Left lung (tissue), 10 donors: Measurements from ENCODE around the gene HIVEP3. TPM values are rescaled to one million over a fixed set of nuclear protein-coding genes. Genes with fewer than 3 reads are reported as not detected.

Experiments
- ATAC-seq: fragments of 200-7000 bp; cut with Tn5 transposase; one replicate; pipeline ENCODE4 v1.9.1; 2020; ENCODE audit warnings: moderate library complexity
- DNase-seq, 4 donors: peaks; one replicate each; pipeline ENCODE4 v3.0.0-alpha.2; 2013 to 2020
- H3K27ac ChIP-seq, 2 donors: fragments of 200-600 bp; sonication (generic) in 1 of 2; one replicate each; pipeline versions ENCODE4 v1.5.0 to v1.8.0; 2020 to 2021
- H3K27me3 ChIP-seq, 2 donors: fragments of 200-600 bp; sonication (generic) in 1 of 2; one replicate each; pipeline versions ENCODE4 v1.5.0 to v1.8.0; 2020 to 2021
- H3K36me3 ChIP-seq, 2 donors: fragments of 200-600 bp; sonication (generic) in 1 of 2; one replicate each; pipeline versions ENCODE4 v1.5.0 to v1.8.0; 2020 to 2021
- H3K4me1 ChIP-seq, 2 donors: fragments of 200-600 bp; one replicate each; pipeline ENCODE4 v1.8.0; 2021
- H3K4me3 ChIP-seq, 2 donors: fragments of 200-600 bp; sonication (generic) in 1 of 2; one replicate each; pipeline versions ENCODE4 v1.5.0 to v1.8.0; 2020 to 2021; ENCODE audit warnings: mild to moderate bottlenecking in 1 of 2
- H3K9me3 ChIP-seq, 2 donors: fragments of 200-600 bp; sonication (generic) in 1 of 2; one replicate each; pipeline versions ENCODE4 v1.5.0 to v1.8.0; 2020 to 2021
- CTCF ChIP-seq, 2 donors: fragments of 200-600 bp; sonication (generic) in 1 of 2; IDR thresholded peaks; one replicate each; pipeline versions ENCODE4 v1.5.0 to v1.8.0; 2021; ENCODE audit warnings: antibody characterized with exemption in 2 of 2
- intact Hi-C, 2 donors: fragments of 100-400 bp; cut with DNase I; formaldehyde crosslinking; loops; one replicate each; pipeline versions ENCODE4 v1.11.2 to v1.14.2; 2022
- polyA plus RNA-seq, 6 donors: library from polyadenylated mRNA; unstranded; fragments of 120-200 nt; gene quantifications; one replicate each; pipeline ENCODE4 v1.2.1, GENCODE V29; 2013; ENCODE audit not compliant: insufficient read length in 6 of 6
- total RNA-seq, 2 donors: library from RNA; stranded (reverse); fragmentation: NEBNext Ultra II Directional; extraction: Animal tissue kit (Norgen Biotek cat#: 25700); gene quantifications; one replicate each; pipeline ENCODE4 v1.2.1, GENCODE V29; 2021
- donor health status: DM: no; HTN: yes; CAD: no.
- donor health status: DM: no; HTN: no; CAD: no.

HIVEP3 gene
- total and polyA plus RNA-seq, 8 donors, result 6.0 to 15.6 (median 7.4) TPM

DNA sequence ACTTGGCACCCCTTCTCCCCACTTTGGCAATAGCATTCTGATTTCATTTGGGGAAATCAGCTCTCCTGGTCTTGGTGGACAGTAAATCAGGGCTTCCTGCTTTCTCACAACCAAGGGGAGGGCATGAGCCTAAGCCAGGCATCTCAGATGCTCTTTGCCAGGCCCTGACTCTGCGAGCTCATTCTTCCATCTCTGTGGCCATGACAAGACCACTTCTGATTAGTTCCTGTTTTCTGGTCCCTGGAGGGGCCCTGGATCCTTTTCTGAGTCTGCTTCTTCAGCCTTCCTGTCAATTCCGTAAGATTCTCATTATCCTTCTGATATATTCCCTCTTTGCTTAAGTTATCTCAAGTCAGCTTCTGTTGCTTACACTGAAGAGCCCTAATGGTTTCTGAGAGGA is 210.4 kb downstream of the HIVEP3 start:
- no peaks in the 10 kb centered on the region for H3K9me3 ChIP-seq
- H3K27me3 ChIP-seq, result no peaks in the 10 kb centered on the region
- H3K36me3 ChIP-seq, result no peaks in the 10 kb centered on the region
- TF ChIP-seq CTCF (IDR thresholded peaks at IDR 0.05), result no peak
- no peak for DNase-seq
- intact Hi-C loops, result no loop called here
- peaks cover 0 to 12% of the 10 kb centered on the region in 2 donors for H3K4me1 ChIP-seq
- H3K4me3 ChIP-seq, result no peak overlapping the region
- ATAC-seq, result no peak
- no peak overlapping the region for H3K27ac ChIP-seq

DNA sequence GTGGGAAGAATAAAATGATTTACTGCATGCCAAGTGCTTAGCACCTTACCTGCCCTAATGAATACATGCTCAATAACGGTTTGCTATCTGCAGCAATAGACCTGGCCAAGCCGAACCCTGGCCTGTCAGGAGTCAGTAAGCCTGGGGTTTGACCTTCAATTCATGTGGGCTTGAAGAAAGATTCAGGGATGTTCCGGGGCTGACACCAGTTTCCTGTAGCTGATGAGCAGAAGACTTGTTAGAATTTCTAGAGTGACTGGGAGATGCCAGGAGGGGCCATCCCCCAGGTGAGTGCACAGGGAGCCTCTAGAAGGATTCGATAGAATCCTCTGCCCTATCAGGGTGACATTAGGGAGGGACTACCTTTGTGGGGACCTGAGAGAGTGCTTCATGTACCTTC is 210.9 kb downstream of the HIVEP3 start:
- no peak for ATAC-seq
- no peaks in the 10 kb centered on the region for H3K36me3 ChIP-seq
- no peaks in the 10 kb centered on the region for H3K9me3 ChIP-seq
- intact Hi-C loops, result no loop called here
- no peak for DNase-seq
- H3K4me3 ChIP-seq, result no peak overlapping the region
- no peaks in the 10 kb centered on the region for H3K27me3 ChIP-seq
- H3K27ac ChIP-seq, result no peak overlapping the region
- no peak for TF ChIP-seq CTCF (IDR thresholded peaks at IDR 0.05)
- peaks cover 0 to 12% of the 10 kb centered on the region in 2 donors for H3K4me1 ChIP-seq

- no peaks in the 10 kb centered on the region for H3K36me3 ChIP-seq
- peaks cover 0 to 12% of the 10 kb centered on the region in 2 donors for H3K4me1 ChIP-seq
- no peak overlapping the region for H3K27ac ChIP-seq
- H3K27me3 ChIP-seq, result no peaks in the 10 kb centered on the region
- H3K9me3 ChIP-seq, result no peaks in the 10 kb centered on the region
- intact Hi-C loops, result no loop called here
- no peak for TF ChIP-seq CTCF (IDR thresholded peaks at IDR 0.05)
- H3K4me3 ChIP-seq, result no peak overlapping the region
- ATAC-seq (no peak), DNase-seq (no peak)
Observed at GRCh38 chr1:41705798-41706197, 212.9 kb downstream of the HIVEP3 start.

DNA sequence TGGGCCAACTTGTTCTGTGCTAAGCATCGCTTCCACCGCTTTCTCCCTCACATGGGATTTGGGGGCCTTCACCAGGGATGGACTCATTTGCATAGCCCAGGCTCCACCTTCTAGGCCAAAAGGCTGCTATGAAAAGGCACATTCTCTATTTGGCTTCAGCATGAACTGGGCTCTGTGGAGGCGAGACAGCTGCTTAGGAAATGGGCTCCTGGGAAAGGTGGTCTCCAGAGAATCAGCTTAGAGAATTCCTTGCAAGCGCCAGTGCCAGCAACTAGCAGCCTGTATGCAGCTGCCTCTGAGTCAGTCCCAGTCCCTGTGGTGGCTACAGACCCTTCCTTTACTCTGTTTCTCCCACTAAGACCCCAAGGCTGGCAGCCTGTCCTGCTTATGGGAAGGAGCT is 214.5 kb downstream of the HIVEP3 start:
- H3K4me1 ChIP-seq, result peaks cover 0 to 6% of the 10 kb centered on the region in 2 donors

DNA sequence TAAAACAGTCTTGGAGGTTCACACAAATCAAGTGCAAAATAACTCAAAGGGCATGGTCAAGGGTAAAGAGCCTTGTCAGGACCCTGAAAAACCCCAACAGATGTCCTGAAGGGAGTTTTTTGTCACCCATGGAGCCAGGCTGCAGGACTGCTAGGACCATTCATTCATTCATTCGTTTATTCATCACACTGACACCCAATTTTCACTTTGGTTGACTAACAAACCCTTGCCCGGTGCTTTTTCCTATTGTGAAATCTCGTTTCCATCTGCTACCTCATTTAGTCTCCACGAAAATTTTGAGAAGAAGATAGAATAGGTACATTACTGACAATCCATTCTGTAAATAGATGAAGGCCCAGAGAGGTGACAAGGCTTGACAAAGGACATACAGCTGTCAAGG is 216.0 kb downstream of the HIVEP3 start:
- Histone ChIP-seq H3K36me3 (no peaks in the 10 kb centered on the region), H3K4me3 (no peak overlapping the region), H3K27me3 (no peaks in the 10 kb centered on the region), H3K4me1 (no peaks in the 10 kb centered on the region), H3K27ac (no peak overlapping the region), H3K9me3 (no peaks in the 10 kb centered on the region)
- intact Hi-C loops, result no loop called here
- DNase-seq, result no peak
- ATAC-seq, result no peak
- TF ChIP-seq CTCF (IDR thresholded peaks at IDR 0.05), result no peak

More for the DNA sequence above, 214.5 kb downstream of the HIVEP3 start:
- no peak for ATAC-seq
- Histone ChIP-seq H3K27me3 (no peaks in the 10 kb centered on the region), H3K36me3 (no peaks in the 10 kb centered on the region), H3K27ac (no peak overlapping the region), H3K9me3 (no peaks in the 10 kb centered on the region), H3K4me3 (no peak overlapping the region)
- TF ChIP-seq CTCF (IDR thresholded peaks at IDR 0.05), result no peak
- DNase-seq, result no peak
- intact Hi-C loops, result no loop called here
